Kasumi-1 (cell line): Measurements from ENCODE around the gene CRTAP.
"Not testable (repeated sequence)": the region's sequence is repeated elsewhere in the genome, so short reads cannot be mapped to it uniquely, and the experiment has no call there.

ENCODE experiments used
- DNase-seq, 2 experiments: peaks; one replicate each; lab custom pipeline; 2025; lab: John Stamatoyannopoulos, UW

The CRTAP gene

DNA sequence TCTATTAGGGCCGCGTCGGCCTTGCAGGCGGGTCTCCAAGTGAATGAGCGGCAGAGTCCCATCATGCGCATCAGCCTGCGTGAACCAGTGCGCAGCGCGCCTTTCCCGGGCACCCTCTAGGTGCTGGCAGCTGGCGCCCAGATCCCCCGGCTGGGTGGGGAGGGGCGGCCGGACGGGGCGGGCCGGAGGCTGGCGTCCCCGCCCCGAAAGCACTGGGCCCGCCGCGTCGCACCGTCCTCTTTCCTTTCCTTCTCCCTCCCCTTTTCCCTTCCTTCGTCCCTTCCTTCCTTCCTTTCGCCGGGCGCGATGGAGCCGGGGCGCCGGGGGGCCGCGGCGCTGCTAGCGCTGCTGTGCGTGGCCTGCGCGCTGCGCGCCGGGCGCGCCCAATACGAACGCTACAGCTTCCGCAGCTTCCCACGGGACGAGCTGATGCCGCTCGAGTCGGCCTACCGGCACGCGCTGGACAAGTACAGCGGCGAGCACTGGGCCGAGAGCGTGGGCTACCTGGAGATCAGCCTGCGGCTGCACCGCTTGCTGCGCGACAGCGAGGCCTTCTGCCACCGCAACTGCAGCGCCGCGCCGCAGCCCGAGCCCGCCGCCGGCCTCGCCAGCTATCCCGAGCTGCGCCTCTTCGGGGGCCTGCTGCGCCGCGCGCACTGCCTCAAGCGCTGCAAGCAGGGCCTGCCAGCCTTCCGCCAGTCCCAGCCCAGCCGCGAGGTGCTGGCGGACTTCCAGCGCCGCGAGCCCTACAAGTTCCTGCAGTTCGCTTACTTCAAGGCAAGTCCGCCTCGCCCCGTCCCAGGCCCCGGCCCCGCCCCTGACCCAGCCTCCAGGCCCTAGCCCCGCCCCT is at the start of gene CRTAP:
Gene CRTAP, plus strand, starts transcription at position 243 of the 850 bp plus-strand sequence. Its CDS starts 64 bp downstream, at position 307.
- DNase-seq, result peak; percentile 92

DNA sequence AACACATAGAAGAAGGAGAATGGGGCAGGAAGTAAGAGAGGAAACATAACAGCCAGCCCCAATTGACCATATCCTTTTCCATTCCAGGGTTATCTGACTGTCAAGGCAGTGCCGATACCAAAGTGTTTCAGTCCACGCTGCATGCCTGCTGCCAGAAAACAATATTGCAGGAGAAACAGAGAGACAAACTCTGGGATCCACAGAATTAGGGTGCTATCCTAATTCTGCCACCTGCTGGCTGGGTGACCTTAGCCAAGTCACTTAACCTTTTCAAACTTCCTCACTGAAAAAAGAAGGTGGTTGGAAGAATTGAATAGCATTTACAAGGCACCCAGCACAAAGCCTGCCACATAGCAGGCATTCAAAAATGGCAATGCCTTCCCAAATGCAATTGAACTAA is 48.9 kb upstream of the CRTAP start:
- peak in 1 of 2 experiments; percentile 26 for DNase-seq

DNA sequence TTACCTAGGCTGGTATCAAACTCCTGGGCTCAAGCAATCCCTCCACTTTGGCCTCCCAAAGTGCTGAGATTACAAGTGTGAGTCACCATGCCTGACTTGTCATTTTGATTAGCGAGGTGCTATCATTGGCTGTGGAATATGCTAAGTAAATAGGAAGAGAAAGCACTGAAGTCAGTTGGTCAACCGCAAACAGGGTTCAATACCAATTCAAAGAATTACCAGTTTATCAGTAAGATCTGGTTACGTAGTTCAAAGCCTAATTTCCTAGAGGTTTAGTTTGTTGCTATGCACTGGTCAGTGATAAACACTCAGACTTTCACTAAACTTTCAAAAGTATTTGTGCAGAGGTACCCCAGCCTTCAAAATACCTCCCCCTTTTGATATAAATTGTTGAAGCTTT is 46.3 kb upstream of the CRTAP start:
- DNase-seq, result no peak

DNA sequence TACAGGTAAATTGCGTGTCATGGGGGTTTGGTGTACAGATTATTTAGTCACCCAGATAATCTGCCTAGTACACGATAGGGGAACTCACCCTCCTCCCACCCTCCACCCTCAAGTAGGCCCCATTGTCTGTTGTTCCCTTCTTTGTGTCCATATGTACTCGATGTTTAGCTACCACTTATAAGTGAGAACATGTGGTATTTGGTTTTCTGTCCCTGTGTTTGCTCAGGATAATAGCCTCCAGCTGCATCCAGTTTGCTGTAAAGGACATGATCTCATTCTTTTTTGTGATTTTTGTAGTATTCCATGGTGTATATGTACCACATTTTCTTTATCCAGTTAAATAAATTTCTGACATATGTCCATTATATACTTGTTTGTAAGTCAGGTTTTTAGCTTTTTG is 44.0 kb upstream of the CRTAP start:
- not testable (repeated sequence) for DNase-seq

GRCh38 chr3:33071181-33071580 is 42.6 kb upstream of the CRTAP start:
- DNase-seq, result no peak

DNA sequence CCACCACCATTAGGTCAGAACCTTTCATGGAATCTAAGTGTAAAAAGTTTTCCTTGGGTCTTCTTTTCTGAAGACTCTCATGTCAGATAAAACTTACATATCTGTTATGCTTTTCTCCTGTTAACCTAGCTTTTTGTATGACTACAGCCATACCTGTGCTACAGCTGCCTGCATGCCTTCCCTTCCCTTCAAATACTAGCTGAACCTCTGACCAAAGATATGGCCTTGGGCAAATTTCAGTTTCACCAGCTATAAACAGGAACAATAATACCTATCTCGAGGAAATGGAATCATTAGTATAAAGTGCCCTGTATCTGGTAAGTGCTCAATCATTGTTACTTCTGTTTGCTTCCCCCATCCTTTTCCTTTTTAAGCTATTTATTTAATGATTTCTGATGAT is 41.9 kb upstream of the CRTAP start:
- DNase-seq, result no peak

DNA sequence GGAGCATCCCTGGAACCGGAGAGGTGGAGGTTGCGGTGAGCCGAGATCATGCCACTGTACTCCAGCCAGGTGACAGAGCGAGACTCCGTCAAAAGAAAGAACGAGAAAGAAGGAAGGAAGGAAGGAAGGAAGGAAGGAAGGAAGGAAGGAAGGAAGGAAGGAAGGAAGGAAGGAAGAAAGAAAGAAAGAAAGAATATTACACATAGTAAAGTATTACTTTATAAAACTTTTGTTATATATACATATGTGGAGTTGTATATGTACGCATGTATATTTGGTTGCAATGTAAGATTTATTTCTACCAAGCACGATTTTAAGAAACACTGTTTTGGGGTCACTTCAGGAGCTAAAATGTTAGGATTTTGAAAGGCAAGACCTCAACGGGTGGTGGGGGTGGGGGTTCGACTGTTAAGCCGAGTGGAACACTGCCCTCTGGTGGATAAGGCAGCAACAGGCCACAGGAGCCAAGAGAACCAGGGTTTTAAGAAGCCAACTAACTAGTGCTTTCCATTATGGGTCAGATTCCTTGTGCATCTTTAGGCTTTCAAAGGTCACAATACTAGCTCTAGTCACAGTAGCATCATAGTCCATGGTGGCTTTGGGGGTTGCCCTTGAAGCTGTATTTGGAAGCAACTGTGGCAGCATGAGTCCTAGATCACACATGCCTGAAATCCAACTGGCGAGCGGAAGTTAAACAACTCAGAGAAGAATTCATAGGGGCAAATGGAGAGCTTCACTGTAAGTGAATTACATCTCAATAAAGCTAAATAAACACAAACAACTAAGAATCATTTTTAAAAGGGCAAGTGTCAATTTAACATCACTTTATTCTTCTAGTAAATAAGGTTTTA is 39.4 kb upstream of the CRTAP start:
- DNase-seq, result peak; percentile 75 to 76

- no peak for DNase-seq
Measured at GRCh38 chr3:33075995-33076394, 37.8 kb upstream of the CRTAP start.

DNA sequence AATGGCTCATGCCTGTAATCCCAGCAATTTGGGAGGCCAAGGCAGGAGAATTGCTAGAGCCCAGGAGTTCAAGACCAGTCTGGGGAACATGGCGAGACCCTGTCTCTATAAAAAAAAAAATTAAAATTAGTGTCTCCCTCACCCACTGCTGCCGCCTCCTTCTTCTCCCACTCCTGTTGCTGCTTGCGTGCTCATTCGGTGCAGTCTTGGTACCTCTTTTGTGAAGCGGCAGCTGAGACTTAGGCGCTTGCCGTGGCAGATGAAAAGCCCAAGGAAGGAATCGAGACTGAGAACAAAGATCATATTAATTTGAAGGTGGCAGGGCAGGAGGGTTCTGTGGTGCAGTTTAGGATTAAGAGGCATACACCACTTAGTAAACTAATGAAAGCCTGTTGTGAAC is 36.9 kb upstream of the CRTAP start:
- DNase-seq, result no peak

GRCh38 chr3:33077976-33078375 is 35.8 kb upstream of the CRTAP start:
- DNase-seq, result no peak

- DNase-seq, result not testable (repeated sequence)
Measured at GRCh38 chr3:33079813-33080212, 34.0 kb upstream of the CRTAP start.

- DNase-seq, result no peak
Measured at GRCh38 chr3:33081812-33082211, 32.0 kb upstream of the CRTAP start.

DNA sequence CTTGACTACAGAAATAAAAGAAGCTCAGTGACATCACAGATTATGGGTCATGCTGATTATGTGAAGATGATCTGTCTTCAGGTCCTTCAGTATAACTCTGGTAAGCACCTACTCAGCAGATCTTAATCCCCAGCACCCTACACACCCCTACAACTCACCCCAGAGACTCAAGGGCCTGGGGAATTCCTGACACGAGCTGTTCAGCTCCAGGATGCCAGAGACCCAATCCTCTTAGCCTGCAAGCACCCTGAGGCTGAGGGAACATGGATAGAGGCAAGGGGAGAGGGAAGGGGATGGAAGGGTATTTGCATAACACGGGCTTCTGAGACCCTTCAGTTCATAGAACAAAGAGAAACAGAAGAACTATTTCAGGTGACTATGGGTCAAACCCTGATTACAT is 29.9 kb upstream of the CRTAP start:
- no peak for DNase-seq

- no peak for DNase-seq
Measured at GRCh38 chr3:33088691-33089090, 25.1 kb upstream of the CRTAP start.

- DNase-seq, result peak; percentile 14 to 18
Measured at GRCh38 chr3:33089515-33089914, 24.3 kb upstream of the CRTAP start.

GRCh38 chr3:33091746-33092145 is 22.1 kb upstream of the CRTAP start:
- no peak for DNase-seq

- no peak for DNase-seq
Measured at GRCh38 chr3:33092496-33093254, 21.1 kb upstream of the CRTAP start.

GRCh38 chr3:33093847-33094246 is 20.0 kb upstream of the CRTAP start:
- DNase-seq, result no peak

GRCh38 chr3:33095436-33095835 is 18.4 kb upstream of the CRTAP start:
- DNase-seq, result no peak

- peak; percentile 32 to 66 for DNase-seq
Measured at GRCh38 chr3:33096093-33096868, 17.5 kb upstream of the CRTAP start.

DNA sequence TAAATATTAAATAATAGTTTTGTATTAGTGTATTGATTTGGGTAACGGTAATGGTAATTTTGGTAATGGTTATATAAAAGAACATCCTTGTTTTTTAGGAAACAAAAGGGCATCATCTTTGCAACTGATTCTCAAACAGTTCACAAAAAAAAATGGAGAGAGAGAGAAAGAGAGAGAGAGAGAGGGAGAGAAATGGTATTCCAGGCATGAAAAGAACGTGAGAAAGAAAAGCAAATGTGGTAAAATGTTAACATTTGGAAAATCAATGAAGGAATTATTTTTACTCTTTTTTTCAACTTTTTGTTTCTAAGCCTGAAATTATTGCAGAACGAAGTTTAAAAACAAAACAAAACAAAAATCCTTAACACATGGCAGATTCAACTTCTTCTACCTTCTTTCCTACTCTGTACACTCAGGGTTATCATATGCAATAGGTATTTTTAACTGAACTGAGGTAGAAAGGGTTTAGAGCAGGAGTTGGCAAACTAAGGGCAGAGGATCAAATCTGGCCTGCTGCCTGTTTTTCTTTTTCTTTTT is 14.6 kb upstream of the CRTAP start:
- DNase-seq, result no peak
